PC-9 (cell line): ENCODE data around the gene CDC23. TPM values are rescaled to one million over a fixed set of nuclear protein-coding genes. Genes with fewer than 3 reads are reported as not detected.

Source experiments
- BruUV-seq: library from RNA; stranded (reverse); fragments of 400-500 nt; replicated peaks from 2 replicates; lab custom pipeline; 2021; lab: Mats Ljungman, UMichigan
- CTCF ChIA-PET: fragments of 300-600 bp; sonication (Branson Sonifier 250); formaldehyde crosslinking; loops from one replicate; lab custom pipeline; 2022; ENCODE audit warnings: antibody characterized with exemption; lab: Charles Lee
- POLR2A ChIA-PET: fragments of 300-600 bp; sonication (Branson Sonifier 250); formaldehyde crosslinking; loops from one replicate; lab custom pipeline; 2022; ENCODE audit warnings: antibody characterized with exemption; ENCODE audit not compliant: unreplicated experiment; lab: Charles Lee
- DNase-seq, 2 experiments: peaks; one replicate each; pipeline versions ENCODE4 v3.0.0 to v3.0.0-alpha.2; 2015 to 2022; ENCODE audit warnings: mixed read lengths in 1 of 2
- H2AFZ ChIP-seq: fragments of 200-600 bp; sonication (generic); 2 replicates; pipeline ENCODE4 v1.8.1; 2017; ENCODE audit warnings: antibody characterized with exemption
- H3F3A ChIP-seq: fragments of 200-600 bp; sonication (generic); 2 replicates; pipeline ENCODE4 v1.8.1; 2017; ENCODE audit warnings: antibody characterized with exemption, mild to moderate bottlenecking, low read depth; ENCODE audit not compliant: insufficient read depth
- H3K27ac ChIP-seq: fragments of 200-600 bp; sonication (generic); 2 replicates; pipeline ENCODE4 v1.6.1; 2016; ENCODE audit warnings: mixed run types
- H3K27me3 ChIP-seq: fragments of 200-600 bp; sonication (generic); 2 replicates; pipeline ENCODE4 v1.6.1; 2016; ENCODE audit warnings: low read depth, mixed run types; ENCODE audit not compliant: insufficient read depth
- H3K36me3 ChIP-seq: fragments of 200-600 bp; sonication (generic); 2 replicates; pipeline ENCODE4 v1.6.1; 2016; ENCODE audit warnings: low read depth, mixed run types
- H3K4me1 ChIP-seq: fragments of 200-600 bp; sonication (generic); replicated peaks from 2 replicates; pipeline ENCODE4 v1.6.1; 2016; ENCODE audit warnings: mixed run types; ENCODE audit not compliant: insufficient read depth
- H3K4me2 ChIP-seq: fragments of 200-600 bp; sonication (generic); 2 replicates; pipeline ENCODE4 v1.6.1; 2017; ENCODE audit warnings: mixed run types
- H3K4me3 ChIP-seq: fragments of 200-600 bp; sonication (generic); 2 replicates; pipeline ENCODE4 v1.6.1; 2016; ENCODE audit warnings: mixed run types
- H3K79me2 ChIP-seq: fragments of 200-600 bp; sonication (generic); 2 replicates; pipeline ENCODE4 v1.6.1; 2017; ENCODE audit warnings: low read depth, mixed run types
- H3K9me2 ChIP-seq: fragments of 200-600 bp; sonication (generic); 2 replicates; pipeline ENCODE4 v1.8.1; 2017; ENCODE audit warnings: mild to moderate bottlenecking; ENCODE audit not compliant: insufficient read depth
- H3K9me3 ChIP-seq: fragments of 200-600 bp; sonication (generic); 2 replicates; pipeline ENCODE4 v1.8.1; 2016; ENCODE audit warnings: low read depth; ENCODE audit not compliant: insufficient read depth
- H4K20me1 ChIP-seq: fragments of 200-600 bp; sonication (generic); 2 replicates; pipeline ENCODE4 v1.8.1; 2017; ENCODE audit not compliant: insufficient read depth
- CTCF ChIP-seq: fragments of 200-600 bp; sonication (generic); conservative IDR thresholded peaks from 2 replicates; pipeline ENCODE4 v1.6.1; 2017; ENCODE audit warnings: mixed run types, antibody characterized with exemption, mild to moderate bottlenecking, moderate library complexity
- EZH2 ChIP-seq: fragments of 200-600 bp; sonication (generic); IDR thresholded peaks from 2 replicates; pipeline ENCODE4 v1.8.0; 2017; ENCODE audit warnings: antibody characterized with exemption, low read depth
- intact Hi-C: fragments of 100-400 bp; cut with micrococcal nuclease; formaldehyde crosslinking; loops from one replicate; pipeline ENCODE4 v1.10.0; 2022; ENCODE audit not compliant: unreplicated experiment
- total RNA-seq: library from RNA; stranded (reverse); gene quantifications from 2 replicates; pipeline ENCODE4 v1.2.3, GENCODE V29; 2021

CDC23 gene
- total RNA-seq, 1 experiment from 2014 or later, result 40.5 TPM

DNA sequence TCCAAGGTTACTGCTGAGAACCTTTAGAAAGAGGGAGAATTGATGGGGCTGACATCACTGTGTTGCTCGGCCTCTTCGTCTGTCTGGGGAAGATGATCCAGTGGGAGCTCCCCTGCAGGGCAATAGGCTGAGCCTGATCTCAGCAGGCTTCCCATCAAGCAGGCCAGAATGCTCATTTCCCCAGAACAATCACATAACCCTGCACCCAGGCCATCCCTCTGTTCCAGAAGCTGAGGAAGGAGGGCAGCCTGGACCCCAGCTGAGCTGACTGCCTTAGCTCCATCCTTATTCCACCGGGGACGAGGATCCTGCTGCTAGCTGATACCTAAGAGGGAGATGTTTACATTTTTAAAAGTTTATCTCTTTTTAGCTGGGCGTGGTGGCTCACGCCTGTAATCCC lies 11.6 kb upstream of the CDC23 start:
- DNase-seq, result no peak
- Histone ChIP-seq H3K27ac (no peak overlapping the region), H3K9me3 (peaks cover 13% of the 10 kb centered on the region), H3K4me2 (no peak overlapping the region), H2AFZ (no peak overlapping the region), H3K4me1 (no peaks in the 10 kb centered on the region), H4K20me1 (no peaks in the 10 kb centered on the region), H3F3A (no peaks in the 10 kb centered on the region), H3K4me3 (no peak overlapping the region), H3K79me2 (no peaks in the 10 kb centered on the region), H3K27me3 (no peaks in the 10 kb centered on the region), H3K36me3 (no peaks in the 10 kb centered on the region), H3K9me2 (no peaks in the 10 kb centered on the region)
- TF ChIP-seq EZH2 (no peak), CTCF (no peak)
- intact Hi-C loops, result no loop called here
- CTCF ChIA-PET, result no interaction called here
- no TSS peak for BruUV-seq
- POLR2A ChIA-PET, result no interaction called here

DNA sequence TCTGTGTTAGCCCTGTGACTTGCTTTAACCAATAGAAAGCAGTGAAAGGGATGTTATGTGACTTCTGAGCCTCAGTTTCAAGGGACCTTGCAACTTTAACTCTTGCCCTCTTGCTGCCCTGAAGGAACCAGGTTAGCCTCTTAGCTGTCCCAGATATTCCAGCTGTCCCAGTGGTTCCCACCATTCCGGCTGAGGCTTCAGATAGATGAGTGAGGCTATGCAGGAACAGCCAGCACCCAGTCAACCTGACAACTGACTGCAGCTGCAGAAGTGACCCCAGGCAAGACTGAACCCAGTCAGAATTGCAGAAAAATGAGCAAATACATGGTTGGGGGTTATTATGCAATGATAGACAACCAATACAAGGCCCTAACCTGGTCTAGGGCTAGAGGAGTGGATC lies 10.4 kb upstream of the CDC23 start:
- Histone ChIP-seq H3K4me2 (no peak overlapping the region), H3K4me3 (no peak overlapping the region), H3K27ac (no peak overlapping the region), H4K20me1 (no peaks in the 10 kb centered on the region), H3K4me1 (no peaks in the 10 kb centered on the region), H3K27me3 (no peaks in the 10 kb centered on the region), H3K9me3 (peaks cover 13% of the 10 kb centered on the region), H3K36me3 (no peaks in the 10 kb centered on the region), H3K9me2 (no peaks in the 10 kb centered on the region), H2AFZ (no peak overlapping the region), H3F3A (no peaks in the 10 kb centered on the region), H3K79me2 (no peaks in the 10 kb centered on the region)
- CTCF ChIA-PET, result interaction anchor here (0.6 to 1.2 kb wide), 4 partner anchors 25 to 324 kb away, joined by 3 read pairs; no protein-coding TSS in a partner anchor
- BruUV-seq, result no TSS peak
- POLR2A ChIA-PET, result no interaction called here
- intact Hi-C loops, result loop anchor here (2.0 kb wide), 2 partner anchors 59 to 187 kb away; no protein-coding TSS in a partner anchor
- no peak for TF ChIP-seq EZH2
- no peak for TF ChIP-seq CTCF
- no peak for DNase-seq

- Histone ChIP-seq H3K9me3 (no peaks in the 10 kb centered on the region), H3K36me3 (no peaks in the 10 kb centered on the region), H3K27ac (no peak overlapping the region), H3K27me3 (no peaks in the 10 kb centered on the region), H3K79me2 (peaks cover 13% of the 10 kb centered on the region), H4K20me1 (no peaks in the 10 kb centered on the region), H3K4me2 (no peak overlapping the region), H3K4me3 (no peak overlapping the region), H3K4me1 (peaks cover 6% of the 10 kb centered on the region), H3F3A (0 out of 2 replicates have a peak, but pooled peaks cover 1% of the 10 kb centered on the region), H2AFZ (no peak overlapping the region), H3K9me2 (no peaks in the 10 kb centered on the region)
- intact Hi-C loops, result no loop called here
- POLR2A ChIA-PET, result interaction anchor here (0.6 kb wide), 1 partner anchor 9 kb away, joined by 6 read pairs; no protein-coding TSS in a partner anchor
- TF ChIP-seq EZH2 (no peak), CTCF (no peak)
- CTCF ChIA-PET, result no interaction called here
- no TSS peak for BruUV-seq
- no peak for DNase-seq
Observed at GRCh38 chr5:138216799-138217198, 3.7 kb upstream of the CDC23 start.
